Ovary (tissue), 3 donors: ENCODE measurements around the gene STK10.

Experiments
- CTCF ChIP-seq, 3 donors: fragments of 450-650 bp in 2 of 3; fragments of 200-600 bp in 1 of 3; IDR thresholded peaks; one replicate each; pipeline versions ENCODE4 v1.5.1 to v1.8.0; 2016 to 2022; ENCODE audit warnings: antibody characterized with exemption in 3 of 3, mild to moderate bottlenecking in 1 of 3
- EP300 ChIP-seq: sonication (generic); formaldehyde crosslinking; IDR thresholded peaks from one replicate; pipeline ENCODE4 v1.6.1; 2017; ENCODE audit warnings: antibody characterized with exemption
- POLR2A ChIP-seq: fragments of 450-650 bp; IDR thresholded peaks from one replicate; pipeline ENCODE4 v1.6.1; 2017; ENCODE audit warnings: antibody characterized with exemption, mild to moderate bottlenecking, moderate library complexity
- donor health status: DM: no; HTN: no; CAD: no.

DNA sequence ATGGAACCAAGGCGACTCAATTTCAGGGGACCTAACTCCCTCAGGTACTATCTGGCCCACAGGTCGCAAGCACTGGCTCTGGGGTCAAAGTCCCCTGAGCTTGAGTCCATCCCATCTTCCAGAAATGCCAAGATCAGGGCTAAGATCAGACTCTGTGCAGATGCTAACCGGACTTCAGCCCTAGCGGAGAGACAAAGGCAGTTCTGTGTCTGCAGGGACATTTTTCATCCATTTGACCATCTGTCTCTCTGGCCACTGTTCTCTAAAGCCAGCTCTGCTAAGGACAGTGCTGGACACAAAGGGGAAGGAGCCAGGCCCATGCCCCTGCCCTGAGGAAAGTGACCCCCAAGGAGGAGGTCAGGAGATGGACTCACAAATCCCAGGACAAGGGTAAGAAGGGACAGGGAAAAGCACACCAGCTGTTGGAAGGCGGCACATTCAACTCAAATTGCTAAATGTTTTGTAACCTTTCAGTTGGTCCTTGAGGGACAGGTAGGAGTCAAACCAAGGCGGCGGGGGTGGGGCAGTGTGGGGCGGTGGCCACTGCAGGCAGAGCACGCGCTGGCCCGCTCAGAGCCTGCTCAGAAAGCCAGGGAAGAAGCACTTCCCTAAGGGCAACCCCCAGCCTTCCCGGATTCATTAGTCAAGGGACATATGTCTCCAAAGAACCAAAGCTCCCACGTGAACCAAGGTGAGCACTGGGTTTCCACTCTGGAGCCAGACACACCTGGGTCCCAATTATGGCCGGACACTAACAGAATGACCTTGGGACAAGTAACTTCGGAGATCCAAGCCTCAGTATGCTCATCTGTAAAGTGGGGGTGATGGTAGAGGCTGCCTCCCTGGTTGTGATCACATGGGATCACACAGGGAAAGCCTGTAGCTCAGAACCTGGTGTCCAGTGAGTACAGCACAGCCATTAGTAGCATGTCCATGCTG is 42.8 kb downstream of the STK10 start:
- TF ChIP-seq CTCF (IDR thresholded peaks at IDR 0.05): no peak
- TF ChIP-seq EP300: no peak
- TF ChIP-seq POLR2A: no peak
